WERI-Rb-1 (cell line): ENCODE data around the gene DTNBP1.

Experiments
- DNase-seq: peaks from one replicate; pipeline ENCODE4 v3.0.0-alpha.2; 2020
- H3K27ac ChIP-seq: fragments of 250-450 bp; sonication (Bioruptor Pico); 2 replicates; pipeline ENCODE4 v1.5.1; 2020; ENCODE audit warnings: mild to moderate bottlenecking, moderate library complexity
- H3K27me3 ChIP-seq: fragments of 250-450 bp; sonication (Bioruptor Pico); 2 replicates; pipeline ENCODE4 v1.5.1; 2021; ENCODE audit warnings: mild to moderate bottlenecking, low read depth, moderate library complexity; ENCODE audit not compliant: insufficient read depth, severe bottlenecking
- H3K36me3 ChIP-seq: fragments of 250-450 bp; sonication (Bioruptor Pico); 2 replicates; pipeline ENCODE4 v1.5.1; 2020; ENCODE audit warnings: mild to moderate bottlenecking, moderate library complexity
- H3K4me3 ChIP-seq: 2 replicates; pipeline ENCODE4 v1.5.1; 2011; ENCODE audit warnings: low read depth, mild to moderate bottlenecking, control low read depth, low read length
- H3K9me3 ChIP-seq: fragments of 250-450 bp; sonication (Bioruptor Pico); 2 replicates; pipeline ENCODE4 v1.5.1; 2021; ENCODE audit warnings: mild to moderate bottlenecking, moderate library complexity; ENCODE audit not compliant: severe bottlenecking
- TF ChIP-seq, protein P1 (sequence below): IDR thresholded peaks from 2 replicates; pipeline ENCODE4 v1.5.1; 2011; ENCODE audit warnings: low read depth, mild to moderate bottlenecking, control low read depth, inconsistent platforms, low read length

Gene DTNBP1

DNA sequence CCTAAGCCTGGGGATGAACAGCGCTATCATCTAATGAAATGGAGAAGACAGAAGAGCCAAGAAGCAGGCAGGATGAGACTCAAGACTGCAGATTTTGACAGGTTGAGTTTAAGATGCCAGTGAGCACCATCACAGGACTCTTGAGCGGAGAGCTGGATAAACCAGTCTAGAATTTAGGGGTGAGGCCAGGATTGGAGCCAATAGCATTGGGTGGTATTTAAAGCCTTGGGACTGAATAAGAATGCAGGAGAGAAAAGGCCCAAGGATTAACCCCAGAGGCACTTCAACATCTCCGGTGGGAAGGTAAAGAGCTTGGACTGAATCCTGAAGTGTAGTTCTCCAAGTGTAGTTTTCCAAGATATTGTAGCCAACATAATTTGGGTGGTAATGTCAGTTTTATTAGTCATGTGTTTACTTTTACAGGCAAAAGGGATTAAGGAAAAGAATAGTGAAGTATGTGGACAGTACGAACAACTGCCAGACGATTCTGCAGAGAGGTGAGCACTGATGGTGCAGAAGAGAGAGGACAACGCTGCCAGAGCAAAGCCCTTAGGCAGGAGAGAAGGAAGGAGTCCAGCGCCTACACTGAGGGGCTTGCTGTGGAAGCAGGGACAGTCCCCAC is 85.2 kb downstream of the DTNBP1 start:
- no peak for DNase-seq
- no peak overlapping the region for H3K27ac ChIP-seq
- no peaks in the 10 kb centered on the region; the same call in none of the 2 replicates for H3K36me3 ChIP-seq
- TF ChIP-seq, protein P1, sequence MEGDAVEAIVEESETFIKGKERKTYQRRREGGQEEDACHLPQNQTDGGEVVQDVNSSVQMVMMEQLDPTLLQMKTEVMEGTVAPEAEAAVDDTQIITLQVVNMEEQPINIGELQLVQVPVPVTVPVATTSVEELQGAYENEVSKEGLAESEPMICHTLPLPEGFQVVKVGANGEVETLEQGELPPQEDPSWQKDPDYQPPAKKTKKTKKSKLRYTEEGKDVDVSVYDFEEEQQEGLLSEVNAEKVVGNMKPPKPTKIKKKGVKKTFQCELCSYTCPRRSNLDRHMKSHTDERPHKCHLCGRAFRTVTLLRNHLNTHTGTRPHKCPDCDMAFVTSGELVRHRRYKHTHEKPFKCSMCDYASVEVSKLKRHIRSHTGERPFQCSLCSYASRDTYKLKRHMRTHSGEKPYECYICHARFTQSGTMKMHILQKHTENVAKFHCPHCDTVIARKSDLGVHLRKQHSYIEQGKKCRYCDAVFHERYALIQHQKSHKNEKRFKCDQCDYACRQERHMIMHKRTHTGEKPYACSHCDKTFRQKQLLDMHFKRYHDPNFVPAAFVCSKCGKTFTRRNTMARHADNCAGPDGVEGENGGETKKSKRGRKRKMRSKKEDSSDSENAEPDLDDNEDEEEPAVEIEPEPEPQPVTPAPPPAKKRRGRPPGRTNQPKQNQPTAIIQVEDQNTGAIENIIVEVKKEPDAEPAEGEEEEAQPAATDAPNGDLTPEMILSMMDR, result no peak
- H3K9me3 ChIP-seq, result peaks cover 2% of the 10 kb centered on the region
- H3K4me3 ChIP-seq, result no peak overlapping the region
- no peaks in the 10 kb centered on the region for H3K27me3 ChIP-seq

DNA sequence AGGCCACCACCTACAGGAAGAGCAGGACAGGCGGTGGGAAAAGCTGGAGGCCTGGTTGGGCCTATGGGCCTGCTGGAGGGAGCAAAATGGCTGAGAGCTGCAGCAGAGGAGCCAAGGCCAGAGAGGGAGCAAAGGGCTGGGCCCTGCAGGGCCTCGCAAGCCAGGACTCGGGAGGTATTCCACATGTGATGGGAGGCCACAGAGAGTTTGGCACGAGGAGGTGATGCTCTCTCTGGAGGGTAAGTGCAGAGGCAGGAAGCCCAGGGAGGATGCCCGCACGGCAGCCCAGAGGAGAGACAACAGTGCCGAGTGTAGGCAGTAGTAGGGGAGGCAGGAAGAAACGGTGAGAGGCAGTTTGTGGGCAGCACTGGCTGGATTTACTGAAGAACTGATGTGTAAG is 85.7 kb downstream of the DTNBP1 start:
- no peaks in the 10 kb centered on the region for H3K27me3 ChIP-seq
- DNase-seq, result no peak
- no peaks in the 10 kb centered on the region; the same call in none of the 2 replicates for H3K36me3 ChIP-seq
- H3K9me3 ChIP-seq, result peaks cover 2% of the 10 kb centered on the region
- H3K4me3 ChIP-seq, result no peak overlapping the region
- TF ChIP-seq, protein P1, result no peak
- H3K27ac ChIP-seq, result no peak overlapping the region

DNA sequence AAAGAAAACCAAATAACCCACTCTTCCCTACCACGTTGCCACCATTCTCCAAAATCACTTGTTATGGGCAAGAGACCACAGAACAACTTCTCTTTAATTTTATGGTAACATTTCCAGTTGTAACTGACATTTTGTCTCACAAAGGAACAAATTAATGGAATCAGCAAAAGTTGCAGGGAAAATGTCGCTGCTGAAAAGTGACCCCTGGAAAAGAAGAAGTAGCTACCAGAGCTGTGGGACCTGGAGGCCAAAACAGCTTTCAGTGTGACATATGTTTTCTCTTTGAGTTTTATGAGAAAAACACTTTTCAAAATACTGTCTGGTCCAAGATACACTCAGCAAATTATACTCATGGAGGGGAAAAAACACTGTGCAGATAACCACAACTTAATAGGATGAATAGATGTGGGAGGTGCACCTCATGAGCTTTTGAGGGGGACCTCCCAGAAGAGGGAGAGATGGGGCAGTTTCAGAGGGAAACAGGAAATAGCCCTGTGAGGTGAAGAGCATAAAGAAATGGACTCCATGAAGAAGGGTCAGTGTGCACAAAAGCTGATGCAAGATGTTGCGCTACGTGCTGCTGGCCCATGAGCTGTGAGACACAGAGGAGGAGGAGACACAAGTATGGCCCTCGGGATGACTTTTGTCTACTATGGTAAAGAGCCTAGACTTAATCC is 87.3 kb downstream of the DTNBP1 start:
- no peak overlapping the region for H3K27ac ChIP-seq
- H3K4me3 ChIP-seq, result no peak overlapping the region
- peaks cover 6% of the 10 kb centered on the region for H3K9me3 ChIP-seq
- no peak for DNase-seq
- H3K36me3 ChIP-seq, result peaks cover 2% of the 10 kb centered on the region
- TF ChIP-seq, protein P1, result no peak
- H3K27me3 ChIP-seq, result no peaks in the 10 kb centered on the region

DNA sequence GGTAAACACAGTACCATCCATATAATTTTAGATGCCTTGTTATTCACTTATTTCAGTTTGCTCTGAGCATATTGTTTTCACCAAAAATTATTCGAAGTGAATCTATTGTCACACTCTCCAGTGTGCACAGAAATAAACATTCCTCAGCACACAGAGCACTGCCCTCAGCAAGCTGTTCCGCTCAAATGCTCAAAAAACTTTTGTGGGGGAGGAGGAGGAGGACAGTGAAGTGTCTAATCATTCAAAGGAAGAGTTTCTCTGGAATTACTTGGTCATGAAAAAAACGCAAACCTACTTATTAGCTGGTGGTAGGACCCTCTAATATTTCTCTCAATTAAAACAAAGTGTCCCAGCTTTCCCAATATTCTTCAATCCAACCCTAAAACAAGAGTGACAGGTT is 88.3 kb downstream of the DTNBP1 start:
- DNase-seq, result no peak
- no peaks in the 10 kb centered on the region for H3K27me3 ChIP-seq
- peaks cover 6% of the 10 kb centered on the region for H3K9me3 ChIP-seq
- H3K27ac ChIP-seq, result no peak overlapping the region
- TF ChIP-seq, protein P1, result no peak
- H3K36me3 ChIP-seq, result peaks cover 2% of the 10 kb centered on the region
- H3K4me3 ChIP-seq, result no peak overlapping the region

DNA sequence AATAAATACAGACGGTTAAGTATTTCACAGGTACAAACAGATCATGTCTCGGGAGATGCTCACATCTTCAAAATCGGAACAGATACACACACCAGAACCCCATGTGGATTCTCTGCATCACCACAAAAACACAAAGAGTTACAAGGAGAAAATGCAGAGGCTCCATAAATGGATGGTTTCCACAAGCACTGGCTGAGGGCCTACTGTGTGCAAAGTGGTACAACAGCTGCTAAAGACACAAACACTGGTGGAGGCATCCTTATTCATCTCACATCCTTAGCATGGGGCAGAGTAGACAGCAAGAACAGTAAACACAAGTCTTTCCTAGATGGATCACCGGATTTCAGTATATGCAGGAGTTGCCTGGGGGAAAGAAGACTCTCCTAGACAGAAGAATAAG is 88.8 kb downstream of the DTNBP1 start:
- H3K27ac ChIP-seq, result peak overlapping the region; percentile 59
- H3K36me3 ChIP-seq, result peaks cover 2% of the 10 kb centered on the region
- peaks cover 4% of the 10 kb centered on the region for H3K9me3 ChIP-seq
- H3K4me3 ChIP-seq, result no peak overlapping the region
- TF ChIP-seq, protein P1, result no peak
- DNase-seq, result no peak
- H3K27me3 ChIP-seq, result no peaks in the 10 kb centered on the region

DNA sequence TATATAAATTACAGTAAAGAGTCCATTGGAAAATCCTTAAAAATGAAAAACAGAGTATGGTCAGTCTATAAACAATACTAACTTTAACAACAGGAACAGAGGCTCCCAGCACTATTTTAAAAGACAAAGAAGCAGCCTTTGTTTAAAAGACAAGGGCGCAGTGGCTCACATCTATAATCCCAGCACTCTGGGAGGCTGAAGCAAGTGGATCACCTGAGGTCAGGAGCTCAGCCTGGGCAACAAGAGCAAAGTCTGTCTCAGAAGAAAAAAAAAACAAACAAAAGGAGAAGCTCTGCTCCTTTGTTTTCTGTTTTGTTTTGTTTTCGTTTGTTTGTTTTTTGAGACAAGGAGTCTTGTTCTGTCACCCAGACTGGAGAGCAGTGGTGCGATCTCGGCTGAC is 89.4 kb downstream of the DTNBP1 start:
- TF ChIP-seq, protein P1, result no peak
- Histone ChIP-seq H3K9me3 (peaks cover 3% of the 10 kb centered on the region), H3K4me3 (no peak overlapping the region), H3K36me3 (peaks cover 2% of the 10 kb centered on the region; the same call in 1 of the 2 replicates), H3K27me3 (no peaks in the 10 kb centered on the region), H3K27ac (peak overlapping the region; percentile 59)
- peak; percentile 77 for DNase-seq
